H9 (cell line): Measurements from ENCODE around the gene BBS12. TPM values are rescaled to one million over a fixed set of nuclear protein-coding genes. Genes with fewer than 3 reads are reported as not detected.

Experiments used
- DNase-seq: peaks from one replicate; pipeline ENCODE4 v3.0.0-alpha.2; 2017
- H2AFZ ChIP-seq: one replicate; pipeline ENCODE4 v1.6.1; 2013; ENCODE audit warnings: mild to moderate bottlenecking, low read length, control low read depth, moderate library complexity
- H2AK5ac ChIP-seq: 2 replicates; pipeline ENCODE4 v1.6.1; 2013; ENCODE audit warnings: low read length, control low read depth, mixed read lengths; ENCODE audit not compliant: insufficient read length
- H2BK120ac ChIP-seq: one replicate; pipeline ENCODE4 v1.6.1; 2013; ENCODE audit warnings: low read depth, mild to moderate bottlenecking, low read length, control low read depth, inconsistent platforms; ENCODE audit not compliant: poor library complexity, severe bottlenecking
- H2BK12ac ChIP-seq: 2 replicates; pipeline ENCODE4 v1.6.1; 2013; ENCODE audit warnings: low read length, control low read depth, mixed read lengths, low read depth; ENCODE audit not compliant: insufficient read length
- H2BK15ac ChIP-seq: 2 replicates; pipeline ENCODE4 v1.6.1; 2013; ENCODE audit warnings: low read depth, low read length, control low read depth
- H2BK20ac ChIP-seq: one replicate; pipeline ENCODE4 v1.6.1; 2013; ENCODE audit warnings: low read depth, mild to moderate bottlenecking, low read length, control low read depth, inconsistent platforms; ENCODE audit not compliant: poor library complexity, severe bottlenecking
- H2BK5ac ChIP-seq: 2 replicates; pipeline ENCODE4 v1.6.1; 2013; ENCODE audit warnings: low read length, control low read depth, mixed read lengths; ENCODE audit not compliant: insufficient read length
- H3K14ac ChIP-seq: 2 replicates; pipeline ENCODE4 v1.6.1; 2013; ENCODE audit warnings: low read length, control low read depth; ENCODE audit not compliant: insufficient read depth
- H3K18ac ChIP-seq: 2 replicates; pipeline ENCODE4 v1.6.1; 2013; ENCODE audit warnings: low read depth, mild to moderate bottlenecking, mixed read lengths, low read length, control low read depth; ENCODE audit not compliant: insufficient read length
- H3K23ac ChIP-seq: 2 replicates; pipeline ENCODE4 v1.6.1; 2013; ENCODE audit warnings: low read length, control low read depth, mixed read lengths, low read depth; ENCODE audit not compliant: insufficient read length
- H3K23me2 ChIP-seq: 2 replicates; pipeline ENCODE4 v1.6.1; 2013; ENCODE audit warnings: low read depth, mild to moderate bottlenecking, mixed read lengths, low read length, control low read depth; ENCODE audit not compliant: insufficient read length, poor library complexity, severe bottlenecking
- H3K27ac ChIP-seq: 2 replicates; pipeline ENCODE4 v1.5.1; 2013; ENCODE audit warnings: low read length, control low read depth, mixed read lengths, low read depth; ENCODE audit not compliant: insufficient read length
- H3K27me3 ChIP-seq: 2 replicates; pipeline ENCODE4 v1.6.1; 2013; ENCODE audit warnings: low read length, control low read depth, inconsistent platforms; ENCODE audit not compliant: insufficient read depth
- H3K4ac ChIP-seq: 2 replicates; pipeline ENCODE4 v1.6.1; 2013; ENCODE audit warnings: low read depth, mild to moderate bottlenecking, control low read depth, inconsistent platforms, low read length, moderate library complexity
- H3K4me1 ChIP-seq: 2 replicates; pipeline ENCODE4 v1.6.1; 2013; ENCODE audit warnings: low read length, control low read depth, inconsistent platforms; ENCODE audit not compliant: insufficient read depth
- H3K4me2 ChIP-seq: 2 replicates; pipeline ENCODE4 v1.6.1; 2013; ENCODE audit warnings: low read length, control low read depth, mixed read lengths; ENCODE audit not compliant: insufficient read length, insufficient read depth
- H3K56ac ChIP-seq: 2 replicates; pipeline ENCODE4 v1.6.1; 2013; ENCODE audit warnings: low read depth, mild to moderate bottlenecking, mixed read lengths, low read length, control low read depth; ENCODE audit not compliant: insufficient read length
- H3K79me1 ChIP-seq: 2 replicates; pipeline ENCODE4 v1.6.1; 2013; ENCODE audit warnings: low read depth, mild to moderate bottlenecking, moderate library complexity, low read length, control low read depth, inconsistent platforms; ENCODE audit not compliant: insufficient read depth, poor library complexity, severe bottlenecking
- H3K79me2 ChIP-seq: 2 replicates; pipeline ENCODE4 v1.6.1; 2013; ENCODE audit warnings: low read length, control low read depth, inconsistent platforms; ENCODE audit not compliant: insufficient read depth
- H3K9ac ChIP-seq: 2 replicates; pipeline ENCODE4 v1.6.1; 2013; ENCODE audit warnings: low read length, control low read depth, mixed read lengths; ENCODE audit not compliant: insufficient read length; ENCODE audit errors: extremely low read depth
- H3K9me3 ChIP-seq: one replicate; pipeline ENCODE4 v1.6.1; 2013; ENCODE audit warnings: low read depth, low read length, inconsistent platforms; ENCODE audit not compliant: control insufficient read depth
- H3T11ph ChIP-seq: one replicate; pipeline ENCODE4 v1.6.1; 2013; ENCODE audit warnings: mild to moderate bottlenecking, low read length, control low read depth, inconsistent platforms
- H4K20me1 ChIP-seq: one replicate; pipeline ENCODE4 v1.6.1; 2013; ENCODE audit not compliant: control insufficient read depth, insufficient read length, insufficient read depth
- H4K5ac ChIP-seq: 2 replicates; pipeline ENCODE4 v1.6.1; 2013; ENCODE audit warnings: low read depth, mild to moderate bottlenecking, mixed read lengths, low read length, control low read depth; ENCODE audit not compliant: insufficient read length
- H4K8ac ChIP-seq: replicated peaks from 2 replicates; pipeline ENCODE4 v1.6.1; 2013; ENCODE audit warnings: low read length, control low read depth, mixed read lengths, low read depth; ENCODE audit not compliant: insufficient read length
- H4K91ac ChIP-seq: 2 replicates; pipeline ENCODE4 v1.6.1; 2013; ENCODE audit warnings: low read depth, mild to moderate bottlenecking, moderate library complexity, mixed read lengths, low read length, control low read depth; ENCODE audit not compliant: insufficient read length
- H3K27ac Mint-ChIP-seq, 3 experiments: 2 replicates in 2 of 3; 3 replicates in 1 of 3; pipeline ENCODE4 v1.8.0; 2020 to 2021; ENCODE audit warnings: mixed read lengths in 3 of 3, mild to moderate bottlenecking in 1 of 3, moderate library complexity in 1 of 3
- H3K27me3 Mint-ChIP-seq: 2 replicates; pipeline ENCODE4 v1.8.0; 2021; ENCODE audit warnings: low read depth, mild to moderate bottlenecking, moderate library complexity, mixed read lengths
- H3K36me3 Mint-ChIP-seq, 3 experiments: 2 replicates in 2 of 3; 3 replicates in 1 of 3; pipeline ENCODE4 v1.8.0; 2020 to 2021; ENCODE audit warnings: low read depth in 3 of 3, mixed read lengths in 3 of 3; ENCODE audit not compliant: insufficient read depth in 1 of 3
- H3K4me1 Mint-ChIP-seq, 2 experiments: 2 replicates each; pipeline ENCODE4 v1.8.0; 2020; ENCODE audit warnings: mixed read lengths in 2 of 2
- H3K4me3 Mint-ChIP-seq, 2 experiments: 2 replicates in 1 of 2; 3 replicates in 1 of 2; pipeline ENCODE4 v1.8.0; 2020 to 2021; ENCODE audit warnings: mild to moderate bottlenecking in 2 of 2, mixed read lengths in 2 of 2, moderate library complexity in 1 of 2
- H3K9me3 Mint-ChIP-seq, 2 experiments: 2 replicates in 1 of 2; 3 replicates in 1 of 2; pipeline ENCODE4 v1.8.0; 2020; ENCODE audit warnings: mild to moderate bottlenecking in 2 of 2, mixed read lengths in 2 of 2, moderate library complexity in 1 of 2
- CTCF ChIP-seq: fragments of 200-600 bp; sonication (generic); conservative IDR thresholded peaks from 3 replicates; pipeline ENCODE4 v1.8.0; 2021; ENCODE audit warnings: antibody characterized with exemption, mild to moderate bottlenecking
- WGBS: extraction: QIAGEN DNeasy Blood & Tissue Kit; methylation state at CpG from one replicate; pipeline ENCODE4 v1.1.7; 2013; ENCODE audit warnings: missing lambda C conversion rate, low lambda C conversion rate, mixed read lengths; ENCODE audit not compliant: insufficient read length; ENCODE audit errors: extremely low coverage; 5-methylcytosine and 5-hydroxymethylcytosine counted together
- total RNA-seq: library from RNA; stranded (reverse); gene quantifications from 2 replicates; pipeline ENCODE4 v1.2.1, GENCODE V29; 2021

The BBS12 gene
- total RNA-seq, 1 experiment from 2014 or later, result 1.2 TPM

GRCh38 chr4:122731676-122732075 lies 828 bp upstream of the BBS12 start:
- Histone ChIP-seq H3K79me2 (no peaks in the 10 kb centered on the region), H4K20me1 (no peaks in the 10 kb centered on the region), H2BK15ac (no peak overlapping the region), H2BK5ac (no peak overlapping the region), H4K91ac (no peak overlapping the region), H4K5ac (no peak overlapping the region), H3K4me1 (peaks cover 3% of the 10 kb centered on the region; the same call in 1 of the 2 replicates), H3K79me1 (no peaks in the 10 kb centered on the region), H2BK12ac (no peak overlapping the region), H3K14ac (no peak overlapping the region), H4K8ac (no peak overlapping the region), H3K9me3 (no peaks in the 10 kb centered on the region), H2BK120ac (no peak overlapping the region), H3K27ac (no peak overlapping the region), H3T11ph (no peak overlapping the region), H3K4ac (no peak overlapping the region), H3K23ac (no peak overlapping the region), H3K9ac (no peak overlapping the region), H3K23me2 (peaks cover 10% of the 10 kb centered on the region), H2AK5ac (no peak overlapping the region), H3K4me2 (no peak overlapping the region), H2AFZ (no peak overlapping the region), H2BK20ac (no peak overlapping the region), H3K27me3 (no peaks in the 10 kb centered on the region), H3K56ac (no peak overlapping the region), H3K18ac (no peak overlapping the region)
- peaks cover 10 to 11% of the 10 kb centered on the region in 2 experiments for H3K4me1 Mint-ChIP-seq
- no peaks in the 10 kb centered on the region for H3K27me3 Mint-ChIP-seq
- no peak overlapping the region for H3K27ac Mint-ChIP-seq
- H3K9me3 Mint-ChIP-seq, result no peaks in the 10 kb centered on the region
- no peak for DNase-seq
- WGBS, result no CpG with 5 or more reads among the region's 2 CpGs
- H3K4me3 Mint-ChIP-seq, result no peak overlapping the region
- TF ChIP-seq CTCF, result no peak
- no peaks in the 10 kb centered on the region for H3K36me3 Mint-ChIP-seq
